ENCODE results near the gene PAQR9. TPM values are rescaled to one million over a fixed set of nuclear protein-coding genes. Genes with fewer than 3 reads are reported as not detected.
A peak's percentile ranks its signal among the peaks of the same experiment; 100 is the strongest.
"Not testable (repeated sequence)": the region's sequence is repeated elsewhere in the genome, so short reads cannot be mapped to it uniquely, and the experiment has no call there.

The PAQR9 gene
- total RNA-seq, 1 experiment from 2014 or later = 0.66 TPM

GRCh38 chr3:142988221-142988620 is 24.7 kb upstream of the PAQR9 start:
- not testable (repeated sequence) for H3K9me3 ChIP-seq, DNase-seq, H3K36me3 ChIP-seq, H3K4me3 ChIP-seq, H3K27me3 ChIP-seq

- Histone ChIP-seq H3K36me3 (no peaks in the 10 kb centered on the region), H3K27me3 (no peaks in the 10 kb centered on the region), H3K4me3 (no peak overlapping the region), H3K9me3 (no peaks in the 10 kb centered on the region)
- DNase-seq = peak; percentile 89
These were observed 24.2 kb upstream of the PAQR9 start for GRCh38 chr3:142987707-142988106.

GRCh38 chr3:142987080-142987700 is 23.7 kb upstream of the PAQR9 start:
- no peaks in the 10 kb centered on the region for H3K36me3 ChIP-seq
- no peaks in the 10 kb centered on the region for H3K27me3 ChIP-seq
- DNase-seq = no peak
- no peaks in the 10 kb centered on the region for H3K9me3 ChIP-seq
- no peak overlapping the region for H3K4me3 ChIP-seq

- Histone ChIP-seq H3K9me3 (no peaks in the 10 kb centered on the region), H3K4me3 (no peak overlapping the region), H3K27me3 (no peaks in the 10 kb centered on the region), H3K36me3 (no peaks in the 10 kb centered on the region)
- DNase-seq = no peak
These were observed 20.8 kb upstream of the PAQR9 start for GRCh38 chr3:142984255-142984654.

GRCh38 chr3:142983318-142983717 is 19.8 kb upstream of the PAQR9 start:
- H3K4me3 ChIP-seq = no peak overlapping the region
- no peaks in the 10 kb centered on the region for H3K9me3 ChIP-seq
- no peaks in the 10 kb centered on the region for H3K27me3 ChIP-seq
- DNase-seq = no peak
- no peaks in the 10 kb centered on the region for H3K36me3 ChIP-seq

GRCh38 chr3:142982038-142982773 is 18.7 kb upstream of the PAQR9 start:
- no peaks in the 10 kb centered on the region for H3K27me3 ChIP-seq
- no peak for DNase-seq
- no peaks in the 10 kb centered on the region for H3K9me3 ChIP-seq
- no peak overlapping the region for H3K4me3 ChIP-seq
- H3K36me3 ChIP-seq = no peaks in the 10 kb centered on the region

GRCh38 chr3:142981108-142981507 is 17.6 kb upstream of the PAQR9 start:
- H3K4me3 ChIP-seq = no peak overlapping the region
- H3K27me3 ChIP-seq = no peaks in the 10 kb centered on the region
- H3K36me3 ChIP-seq = no peaks in the 10 kb centered on the region
- H3K9me3 ChIP-seq = no peaks in the 10 kb centered on the region
- DNase-seq = no peak

- H3K27me3 ChIP-seq = no peaks in the 10 kb centered on the region
- H3K4me3 ChIP-seq = no peak overlapping the region
- DNase-seq = no peak
- no peaks in the 10 kb centered on the region for H3K9me3 ChIP-seq
- no peaks in the 10 kb centered on the region for H3K36me3 ChIP-seq
These were observed 13.9 kb upstream of the PAQR9 start for GRCh38 chr3:142977399-142977728.

GRCh38 chr3:142976621-142977398 is 13.3 kb upstream of the PAQR9 start:
- DNase-seq = peak; percentile 99
- H3K27me3 ChIP-seq = no peaks in the 10 kb centered on the region
- H3K36me3 ChIP-seq = no peaks in the 10 kb centered on the region
- H3K9me3 ChIP-seq = no peaks in the 10 kb centered on the region
- H3K4me3 ChIP-seq = no peak overlapping the region

- H3K9me3 ChIP-seq = no peaks in the 10 kb centered on the region
- DNase-seq = no peak
These were observed 12.0 kb upstream of the PAQR9 start for GRCh38 chr3:142975316-142975995.

GRCh38 chr3:142973217-142974009 is 9.9 kb upstream of the PAQR9 start:
- Histone ChIP-seq H3K36me3 (no peaks in the 10 kb centered on the region), H3K27me3 (no peaks in the 10 kb centered on the region), H3K4me3 (no peak overlapping the region), H3K9me3 (no peaks in the 10 kb centered on the region)
- DNase-seq = no peak

More at GRCh38 chr3:142975316-142975995, 12.0 kb upstream of the PAQR9 start:
- H3K4me3 ChIP-seq = no peak overlapping the region
- no peaks in the 10 kb centered on the region for H3K27me3 ChIP-seq
- no peaks in the 10 kb centered on the region for H3K36me3 ChIP-seq

GRCh38 chr3:142972092-142972753 is 8.7 kb upstream of the PAQR9 start:
- no peaks in the 10 kb centered on the region for H3K27me3 ChIP-seq

GRCh38 chr3:142971431-142971830 is 8.0 kb upstream of the PAQR9 start:
- H3K4me3 ChIP-seq = no peak overlapping the region
- H3K9me3 ChIP-seq = no peaks in the 10 kb centered on the region
- no peak for DNase-seq

More at GRCh38 chr3:142972092-142972753, 8.7 kb upstream of the PAQR9 start:
- DNase-seq = no peak
- Histone ChIP-seq H3K4me3 (no peak overlapping the region), H3K9me3 (no peaks in the 10 kb centered on the region), H3K36me3 (no peaks in the 10 kb centered on the region)

GRCh38 chr3:142968319-142969025 is 5.0 kb upstream of the PAQR9 start:
- DNase-seq = no peak
- no peaks in the 10 kb centered on the region for H3K27me3 ChIP-seq
- no peaks in the 10 kb centered on the region for H3K9me3 ChIP-seq
- H3K4me3 ChIP-seq = no peak overlapping the region
- no peaks in the 10 kb centered on the region for H3K36me3 ChIP-seq

More at GRCh38 chr3:142971431-142971830, 8.0 kb upstream of the PAQR9 start:
- no peaks in the 10 kb centered on the region for H3K27me3 ChIP-seq
- H3K36me3 ChIP-seq = no peaks in the 10 kb centered on the region

- Histone ChIP-seq H3K9me3 (no peaks in the 10 kb centered on the region), H3K36me3 (no peaks in the 10 kb centered on the region), H3K4me3 (no peak overlapping the region), H3K27me3 (no peaks in the 10 kb centered on the region)
- no peak for DNase-seq
These were observed 3.3 kb upstream of the PAQR9 start for GRCh38 chr3:142966808-142967207.
